ENCODE measurements around the gene C2orf72.

The C2orf72 gene

DNA sequence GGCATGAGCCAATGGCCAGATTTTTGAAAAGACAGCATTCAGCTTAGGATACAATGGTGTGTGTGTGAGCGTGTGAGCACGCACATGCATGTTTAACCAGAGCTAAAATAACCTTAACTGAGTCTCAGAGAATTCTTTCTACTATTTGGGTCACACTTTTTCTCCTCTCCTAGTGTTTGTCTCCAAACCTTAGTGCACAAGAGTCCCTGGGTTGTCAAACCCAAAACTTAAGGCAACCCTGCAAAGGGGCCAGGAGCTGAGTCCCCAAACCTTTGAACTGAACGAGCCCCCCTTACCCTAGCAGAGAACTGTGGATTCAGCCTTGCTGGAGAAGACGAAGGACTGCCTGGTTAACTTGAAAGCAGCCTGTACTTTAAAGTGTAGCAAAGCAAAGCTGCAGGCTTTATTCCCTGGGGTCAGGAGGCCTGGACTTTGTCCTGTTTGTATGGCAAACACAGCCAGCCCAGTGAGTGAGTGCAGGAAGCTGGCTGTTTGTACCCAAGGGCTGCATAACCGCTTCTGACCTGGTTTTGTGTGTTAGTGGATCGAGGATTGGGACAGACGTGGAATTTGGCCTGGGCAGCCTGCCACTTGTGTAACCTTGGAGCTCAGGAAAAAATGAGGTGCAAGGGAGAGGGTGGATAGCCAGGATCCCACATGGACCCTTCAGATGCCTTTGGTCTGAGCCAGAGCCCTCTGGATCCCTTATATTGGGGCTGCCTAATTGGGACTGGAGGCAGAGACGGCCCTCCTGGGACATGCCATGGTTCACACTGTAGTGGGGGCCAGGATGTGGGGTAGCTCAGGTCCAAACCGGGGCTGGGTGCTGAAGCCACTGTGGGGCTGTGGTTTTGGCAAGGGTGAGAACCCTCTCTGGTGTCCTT lies 12.9 kb downstream of the C2orf72 start:
- TF ChIP-seq, protein P1, sequence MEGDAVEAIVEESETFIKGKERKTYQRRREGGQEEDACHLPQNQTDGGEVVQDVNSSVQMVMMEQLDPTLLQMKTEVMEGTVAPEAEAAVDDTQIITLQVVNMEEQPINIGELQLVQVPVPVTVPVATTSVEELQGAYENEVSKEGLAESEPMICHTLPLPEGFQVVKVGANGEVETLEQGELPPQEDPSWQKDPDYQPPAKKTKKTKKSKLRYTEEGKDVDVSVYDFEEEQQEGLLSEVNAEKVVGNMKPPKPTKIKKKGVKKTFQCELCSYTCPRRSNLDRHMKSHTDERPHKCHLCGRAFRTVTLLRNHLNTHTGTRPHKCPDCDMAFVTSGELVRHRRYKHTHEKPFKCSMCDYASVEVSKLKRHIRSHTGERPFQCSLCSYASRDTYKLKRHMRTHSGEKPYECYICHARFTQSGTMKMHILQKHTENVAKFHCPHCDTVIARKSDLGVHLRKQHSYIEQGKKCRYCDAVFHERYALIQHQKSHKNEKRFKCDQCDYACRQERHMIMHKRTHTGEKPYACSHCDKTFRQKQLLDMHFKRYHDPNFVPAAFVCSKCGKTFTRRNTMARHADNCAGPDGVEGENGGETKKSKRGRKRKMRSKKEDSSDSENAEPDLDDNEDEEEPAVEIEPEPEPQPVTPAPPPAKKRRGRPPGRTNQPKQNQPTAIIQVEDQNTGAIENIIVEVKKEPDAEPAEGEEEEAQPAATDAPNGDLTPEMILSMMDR (IDR thresholded peaks at IDR 0.05; ENCODE audit: insufficient read depth, low read depth, low read length, missing control alignments): no peak

DNA sequence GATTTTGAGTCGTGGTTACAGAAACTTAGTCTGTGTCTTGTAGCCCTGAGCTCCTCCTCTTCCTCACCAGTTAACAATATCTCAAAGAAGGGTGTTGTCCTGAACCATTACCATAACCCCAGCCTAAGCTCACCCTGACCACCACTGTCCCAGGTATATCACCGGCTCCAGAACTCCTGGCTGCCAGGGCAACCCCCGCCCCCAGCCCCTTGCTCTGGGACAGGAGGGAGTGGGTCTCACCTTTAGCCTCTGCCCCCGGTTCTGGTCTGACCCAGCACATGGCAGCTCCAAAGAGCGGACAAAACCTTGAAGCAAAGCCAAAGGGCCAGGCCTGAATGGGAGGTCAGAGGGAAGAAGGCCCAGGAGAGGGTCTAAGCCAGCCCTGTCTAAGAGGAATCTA lies 13.8 kb downstream of the C2orf72 start:
- DNase-seq (ENCODE audit: low read depth): no peak
- H3K4me3 ChIP-seq (ENCODE audit: low read length): no peak overlapping the region
- TF ChIP-seq, protein P1 (IDR thresholded peaks at IDR 0.05; ENCODE audit: insufficient read depth, low read depth, low read length, missing control alignments): no peak

More for the DNA sequence above, 12.9 kb downstream of the C2orf72 start:
- H3K4me3 ChIP-seq (ENCODE audit: low read length): no peak overlapping the region
- DNase-seq (ENCODE audit: low read depth): no peak

DNA sequence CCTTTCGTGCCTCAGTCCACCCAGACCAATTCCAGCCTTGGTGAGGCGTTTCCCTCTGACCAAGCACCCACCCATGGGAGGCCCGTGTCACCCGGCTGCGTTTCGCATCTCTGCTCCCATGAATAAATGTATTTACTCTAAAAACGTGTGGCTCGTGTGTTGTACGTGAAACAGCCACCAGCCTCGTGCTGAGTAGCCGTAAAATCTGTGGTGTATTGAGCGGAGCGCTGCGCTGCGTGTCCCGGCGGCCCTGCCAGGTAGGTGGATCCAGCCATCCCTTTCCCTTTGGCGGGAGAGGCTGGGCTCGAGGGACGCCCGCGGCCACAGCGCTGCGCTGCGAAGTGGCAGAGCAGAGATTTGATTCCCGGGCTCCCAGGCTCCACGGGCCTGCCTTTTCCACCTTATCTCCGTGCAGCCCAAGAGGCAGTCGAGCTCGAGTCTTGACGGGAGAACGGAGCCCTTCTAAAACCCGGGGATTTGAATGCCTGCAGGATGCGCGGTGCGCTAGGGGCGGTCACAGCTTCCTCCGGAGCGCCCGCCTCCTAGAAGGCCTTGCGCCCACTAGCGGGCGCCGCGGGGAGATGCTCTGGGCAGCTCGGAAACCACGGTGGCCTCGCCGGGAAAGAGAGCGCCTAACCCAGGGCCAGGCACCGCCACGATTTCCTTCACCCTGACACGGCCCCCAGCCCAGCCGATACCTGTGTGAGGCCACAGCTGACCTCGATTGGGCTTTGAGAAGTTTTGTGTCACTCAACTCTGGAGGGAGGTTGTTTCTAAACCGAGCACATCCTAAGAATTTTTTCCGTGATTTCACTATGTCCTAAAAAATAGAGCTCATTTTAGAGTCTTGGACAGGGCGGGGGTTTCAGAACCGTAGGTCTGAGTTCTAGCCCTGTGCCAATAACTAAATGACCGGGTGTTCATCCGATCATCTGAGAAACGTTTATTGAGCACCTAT lies 15.4 kb downstream of the C2orf72 start:
- peak overlapping the region; percentile 42 for H3K4me3 ChIP-seq (ENCODE audit: low read length)
- TF ChIP-seq, protein P1 (IDR thresholded peaks at IDR 0.05; ENCODE audit: insufficient read depth, low read depth, low read length, missing control alignments): peak; percentile 91
- DNase-seq (ENCODE audit: low read depth): peak; percentile 86

DNA sequence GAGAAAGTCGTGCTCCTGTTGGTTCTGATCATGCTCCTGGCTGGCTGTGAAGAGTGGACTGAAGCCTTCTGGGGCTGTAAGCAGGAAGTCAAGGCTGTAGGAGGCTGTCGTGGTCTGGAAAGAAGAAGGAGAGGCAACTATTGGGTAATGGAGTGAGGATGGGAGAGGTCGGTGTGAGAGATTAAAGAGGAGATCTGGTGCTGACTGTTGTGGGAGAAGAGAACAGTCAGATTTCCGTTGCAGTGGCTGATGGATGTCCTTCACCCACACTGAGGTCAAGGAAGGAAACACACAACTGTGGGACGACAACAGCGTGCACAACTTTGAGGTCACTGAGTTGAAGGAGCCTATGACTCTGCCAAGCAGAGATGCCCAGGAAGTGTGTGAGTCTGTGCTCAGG lies 16.5 kb downstream of the C2orf72 start:
- DNase-seq (ENCODE audit: low read depth): no peak
- TF ChIP-seq, protein P1 (IDR thresholded peaks at IDR 0.05; ENCODE audit: insufficient read depth, low read depth, low read length, missing control alignments): no peak
- H3K4me3 ChIP-seq (ENCODE audit: low read length): no peak overlapping the region

DNA sequence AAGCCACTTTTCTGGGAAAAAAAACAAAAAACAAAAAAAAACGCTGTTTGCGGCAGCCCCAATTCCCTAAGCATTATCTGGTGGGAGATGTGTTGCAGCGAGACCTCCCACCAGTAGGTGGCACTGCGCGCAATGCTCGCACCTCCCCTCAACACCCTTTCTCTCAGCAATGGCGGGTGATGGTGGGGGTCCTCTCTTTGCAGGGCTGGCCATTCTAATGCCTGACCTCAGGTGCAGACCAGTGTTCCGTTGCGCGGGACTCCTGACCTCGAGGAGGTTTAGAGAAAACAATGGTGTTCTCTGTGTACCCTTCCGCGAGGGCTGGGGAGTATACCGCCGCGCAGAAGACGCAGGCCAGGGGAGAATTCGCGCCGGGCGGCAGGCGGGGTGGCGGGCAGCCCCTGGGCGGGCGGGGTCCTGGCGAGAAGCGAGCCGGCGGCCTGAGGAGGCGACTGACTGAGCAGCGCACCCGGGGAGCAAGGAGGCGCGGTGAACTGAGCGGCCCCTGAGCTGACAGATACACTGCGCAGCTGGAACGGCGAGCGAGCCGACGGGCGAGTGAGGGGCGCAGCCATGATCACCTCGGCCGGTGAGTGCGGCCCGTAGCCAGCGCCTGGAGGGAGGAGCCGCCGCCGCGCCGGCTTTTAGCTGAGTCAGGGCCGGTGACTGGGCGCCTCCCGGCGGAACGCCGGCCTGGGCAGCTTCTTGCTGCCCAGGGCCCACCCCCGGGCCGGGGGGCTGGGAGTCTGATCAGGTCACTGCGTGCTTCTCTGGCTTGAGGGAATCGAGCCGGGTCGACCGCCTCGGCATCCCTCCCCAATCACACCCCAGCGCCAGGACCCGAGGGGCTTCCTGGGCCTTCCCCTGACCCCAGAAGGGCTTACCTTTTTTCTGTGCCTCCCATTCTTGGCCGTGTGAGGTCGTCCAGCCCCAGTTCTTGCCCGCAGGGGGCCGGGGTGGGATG lies 19.4 kb downstream of the C2orf72 start, which contains the start of gene PSMD1:
TSS of gene PSMD1 (plus strand) at position 415 of the 964 bp plus-strand sequence. CDS start at position 574, 159 bp downstream.
- TF ChIP-seq, protein P1 (IDR thresholded peaks at IDR 0.05; ENCODE audit: insufficient read depth, low read depth, low read length, missing control alignments): peak; percentile 97
- H3K4me3 ChIP-seq (ENCODE audit: low read length): peak within 1 kb of the TSS; percentile 97
- peak; percentile 92 for DNase-seq (ENCODE audit: low read depth)

DNA sequence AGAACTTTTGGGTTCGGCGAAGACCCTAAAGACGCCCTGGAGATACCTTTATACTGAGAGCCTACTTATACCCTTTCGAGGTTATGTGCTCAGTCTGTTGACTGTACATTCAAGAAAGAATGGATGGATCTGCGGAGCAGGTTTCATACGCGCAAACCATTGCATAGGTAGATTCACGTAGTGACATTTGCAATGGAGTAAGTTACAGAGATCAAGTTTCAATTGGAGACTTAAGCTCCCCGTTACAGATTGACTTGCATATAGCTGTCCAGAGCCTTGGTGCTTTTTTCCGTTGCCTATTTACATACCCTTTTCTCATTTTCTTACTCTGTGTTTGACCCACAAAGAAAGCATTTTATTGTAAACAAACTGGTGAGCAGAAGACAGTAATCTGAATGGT lies 20.3 kb downstream of the C2orf72 start:
- peak; percentile 46 for DNase-seq (ENCODE audit: low read depth)
- peak overlapping the region; percentile 97 for H3K4me3 ChIP-seq (ENCODE audit: low read length)
- TF ChIP-seq, protein P1 (IDR thresholded peaks at IDR 0.05; ENCODE audit: insufficient read depth, low read depth, low read length, missing control alignments): no peak

All from epithelial cell of esophagus (primary cell).